ENCODE results near the gene R3HDML.
"Not testable (repeated sequence)": the region's sequence is repeated elsewhere in the genome, so short reads cannot be mapped to it uniquely, and the experiment has no call there.

Gene R3HDML, protein sequence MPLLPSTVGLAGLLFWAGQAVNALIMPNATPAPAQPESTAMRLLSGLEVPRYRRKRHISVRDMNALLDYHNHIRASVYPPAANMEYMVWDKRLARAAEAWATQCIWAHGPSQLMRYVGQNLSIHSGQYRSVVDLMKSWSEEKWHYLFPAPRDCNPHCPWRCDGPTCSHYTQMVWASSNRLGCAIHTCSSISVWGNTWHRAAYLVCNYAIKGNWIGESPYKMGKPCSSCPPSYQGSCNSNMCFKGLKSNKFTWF

GRCh38 chr20:44336725-44337380 is at the start of gene R3HDML:
Gene R3HDML (plus strand): TSS chr20:44337043. CDS start chr20:44337158, 115 bp downstream.
- DNase-seq (ENCODE audit: low read depth): no peak
- no peak within 1 kb of the TSS for H3K4me3 ChIP-seq (ENCODE audit: low read depth, low read length)
- TF ChIP-seq, protein P1, sequence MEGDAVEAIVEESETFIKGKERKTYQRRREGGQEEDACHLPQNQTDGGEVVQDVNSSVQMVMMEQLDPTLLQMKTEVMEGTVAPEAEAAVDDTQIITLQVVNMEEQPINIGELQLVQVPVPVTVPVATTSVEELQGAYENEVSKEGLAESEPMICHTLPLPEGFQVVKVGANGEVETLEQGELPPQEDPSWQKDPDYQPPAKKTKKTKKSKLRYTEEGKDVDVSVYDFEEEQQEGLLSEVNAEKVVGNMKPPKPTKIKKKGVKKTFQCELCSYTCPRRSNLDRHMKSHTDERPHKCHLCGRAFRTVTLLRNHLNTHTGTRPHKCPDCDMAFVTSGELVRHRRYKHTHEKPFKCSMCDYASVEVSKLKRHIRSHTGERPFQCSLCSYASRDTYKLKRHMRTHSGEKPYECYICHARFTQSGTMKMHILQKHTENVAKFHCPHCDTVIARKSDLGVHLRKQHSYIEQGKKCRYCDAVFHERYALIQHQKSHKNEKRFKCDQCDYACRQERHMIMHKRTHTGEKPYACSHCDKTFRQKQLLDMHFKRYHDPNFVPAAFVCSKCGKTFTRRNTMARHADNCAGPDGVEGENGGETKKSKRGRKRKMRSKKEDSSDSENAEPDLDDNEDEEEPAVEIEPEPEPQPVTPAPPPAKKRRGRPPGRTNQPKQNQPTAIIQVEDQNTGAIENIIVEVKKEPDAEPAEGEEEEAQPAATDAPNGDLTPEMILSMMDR (IDR thresholded peaks at IDR 0.05; ENCODE audit: control insufficient read depth, extremely low read depth, insufficient read depth): no peak

- DNase-seq (ENCODE audit: low read depth): no peak
- TF ChIP-seq, protein P1 (IDR thresholded peaks at IDR 0.05; ENCODE audit: control insufficient read depth, extremely low read depth, insufficient read depth): no peak
- H3K4me3 ChIP-seq (ENCODE audit: low read depth, low read length): no peak overlapping the region
Measured at GRCh38 chr20:44287272-44288097, 49.4 kb upstream of the R3HDML start.

- H3K4me3 ChIP-seq (ENCODE audit: low read depth, low read length): no peak overlapping the region
- no peak for DNase-seq (ENCODE audit: low read depth)
- TF ChIP-seq, protein P1 (IDR thresholded peaks at IDR 0.05; ENCODE audit: control insufficient read depth, extremely low read depth, insufficient read depth): no peak
Measured at GRCh38 chr20:44288252-44288651, 48.6 kb upstream of the R3HDML start.

GRCh38 chr20:44291754-44292153 is 45.1 kb upstream of the R3HDML start:
- DNase-seq (ENCODE audit: low read depth): no peak
- TF ChIP-seq, protein P1 (IDR thresholded peaks at IDR 0.05; ENCODE audit: control insufficient read depth, extremely low read depth, insufficient read depth): no peak
- H3K4me3 ChIP-seq (ENCODE audit: low read depth, low read length): no peak overlapping the region

GRCh38 chr20:44296011-44296410 is 40.8 kb upstream of the R3HDML start:
- TF ChIP-seq, protein P1 (IDR thresholded peaks at IDR 0.05; ENCODE audit: control insufficient read depth, extremely low read depth, insufficient read depth): no peak
- DNase-seq (ENCODE audit: low read depth): no peak
- no peak overlapping the region for H3K4me3 ChIP-seq (ENCODE audit: low read depth, low read length)

GRCh38 chr20:44297721-44298120 is 39.1 kb upstream of the R3HDML start:
- no peak for DNase-seq (ENCODE audit: low read depth)
- H3K4me3 ChIP-seq (ENCODE audit: low read depth, low read length): no peak overlapping the region
- TF ChIP-seq, protein P1 (IDR thresholded peaks at IDR 0.05; ENCODE audit: control insufficient read depth, extremely low read depth, insufficient read depth): no peak

- DNase-seq (ENCODE audit: low read depth); H3K4me3 ChIP-seq (ENCODE audit: low read depth, low read length): not testable (repeated sequence)
Measured at GRCh38 chr20:44299011-44299535, 37.8 kb upstream of the R3HDML start.
